ENCODE measurements around the gene KCNN2.

KCNN2 gene

DNA sequence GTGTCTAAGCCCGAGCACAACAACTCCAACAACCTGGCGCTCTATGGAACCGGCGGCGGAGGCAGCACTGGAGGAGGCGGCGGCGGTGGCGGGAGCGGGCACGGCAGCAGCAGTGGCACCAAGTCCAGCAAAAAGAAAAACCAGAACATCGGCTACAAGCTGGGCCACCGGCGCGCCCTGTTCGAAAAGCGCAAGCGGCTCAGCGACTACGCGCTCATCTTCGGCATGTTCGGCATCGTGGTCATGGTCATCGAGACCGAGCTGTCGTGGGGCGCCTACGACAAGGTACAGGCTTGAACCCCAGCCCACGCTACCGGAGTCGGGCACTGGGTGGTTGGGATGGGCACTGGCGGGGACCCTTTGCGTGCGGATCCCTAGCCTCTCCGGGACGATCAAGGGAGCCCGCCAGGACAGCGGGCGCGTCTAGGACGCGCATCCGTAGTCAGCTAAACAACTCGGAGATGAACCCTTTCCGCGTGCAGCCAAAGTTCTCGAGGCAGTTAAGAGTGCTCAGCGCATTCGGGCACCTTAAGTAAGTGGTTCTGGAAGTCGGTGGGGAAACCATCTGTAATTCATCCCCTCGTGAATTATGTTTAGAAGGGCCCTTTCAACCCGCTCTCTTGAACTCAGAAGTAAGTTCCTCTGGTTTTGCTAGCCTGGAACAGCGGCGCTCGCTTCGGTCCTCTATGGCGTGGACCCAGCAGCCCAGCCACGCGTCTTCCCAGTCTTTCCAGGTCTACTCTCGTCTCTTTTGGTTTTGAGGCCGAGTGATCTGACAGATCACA, 1.3 kb downstream of the KCNN2 start:
- peak in 1 of 2 experiments; percentile 16 for DNase-seq

- peak in 1 of 2 experiments; percentile 16 for DNase-seq
Observed at GRCh38 chr5:114363837-114364236, 2.0 kb downstream of the KCNN2 start.

GRCh38 chr5:114367029-114367428, 5.2 kb downstream of the KCNN2 start:
- no peak for DNase-seq

DNA sequence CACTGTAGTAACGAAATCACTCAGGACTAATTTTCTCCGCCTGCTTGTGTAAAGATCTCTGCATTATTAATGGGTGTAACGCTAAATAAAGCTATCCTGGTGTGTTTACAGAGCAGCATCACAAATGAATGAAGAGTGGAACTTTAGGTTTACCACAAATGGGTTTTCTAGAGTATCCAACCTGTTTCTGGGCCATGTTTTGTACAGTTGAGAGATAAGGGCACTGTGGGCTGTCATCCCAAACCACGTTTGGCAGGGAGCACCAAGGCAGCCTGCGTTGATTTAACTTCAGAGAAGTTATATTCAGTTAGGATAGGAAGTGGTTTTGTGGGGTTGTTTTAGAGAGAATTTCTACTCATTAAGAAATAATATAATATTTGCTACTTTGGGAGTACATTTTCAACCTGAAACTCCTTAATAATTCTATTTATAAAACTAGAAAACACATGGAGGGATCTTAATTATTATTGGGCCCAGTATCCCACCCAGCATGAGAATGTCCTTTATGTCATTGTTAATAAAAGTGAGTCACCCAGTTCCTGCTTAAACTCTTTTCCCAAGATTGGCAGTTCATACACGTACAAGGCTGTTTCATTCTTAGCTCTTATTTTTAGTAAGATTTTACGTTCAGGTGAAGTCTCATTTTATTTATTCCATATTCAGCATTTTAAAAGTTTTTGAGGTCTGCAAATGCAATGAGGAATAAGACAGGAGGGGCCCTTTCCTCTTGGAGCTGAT, 8.0 kb downstream of the KCNN2 start:
- no peak for DNase-seq

- DNase-seq = no peak
Observed at GRCh38 chr5:114377050-114377844, 15.4 kb downstream of the KCNN2 start.

DNA sequence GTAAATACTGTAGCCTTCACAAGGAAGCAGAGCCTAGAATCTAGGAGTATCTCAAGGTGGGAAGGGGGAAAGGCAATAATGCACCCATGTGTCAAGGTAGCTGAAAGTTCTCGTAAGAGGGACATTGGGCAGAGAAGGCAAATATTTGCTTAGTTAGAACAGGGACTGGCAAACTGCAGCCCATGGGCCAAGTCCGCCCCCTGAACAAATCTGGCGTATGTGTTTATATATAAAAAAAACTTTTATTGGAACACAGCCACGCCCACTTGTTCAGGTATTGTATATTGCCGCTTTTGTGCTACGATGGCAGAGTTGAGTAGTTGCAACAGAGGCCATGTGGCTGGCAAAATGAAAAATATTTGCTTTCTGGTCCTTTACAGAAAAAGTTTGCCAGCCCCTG, 16.1 kb downstream of the KCNN2 start:
- DNase-seq = no peak

- DNase-seq = no peak
Observed at GRCh38 chr5:114380721-114381120, 18.9 kb downstream of the KCNN2 start.

DNA sequence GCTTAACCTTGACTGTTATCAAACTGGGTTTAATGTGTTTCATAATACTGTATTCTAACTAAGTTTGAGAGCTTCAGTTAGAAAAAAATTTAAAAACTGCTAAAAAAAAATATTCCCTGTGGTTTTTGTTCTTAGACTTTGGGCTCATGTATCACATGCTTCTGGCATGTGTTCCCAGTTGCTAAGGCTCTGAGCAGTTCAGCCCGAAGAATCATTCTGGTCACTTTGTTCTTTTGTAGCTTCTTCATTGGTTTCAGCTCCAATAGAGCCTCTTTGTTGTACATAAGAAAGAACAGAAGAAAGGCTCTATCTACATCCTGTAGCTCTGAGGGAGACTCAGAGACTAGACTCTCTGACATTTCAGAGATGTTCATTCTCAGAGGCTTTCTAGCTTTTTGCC, 25.6 kb downstream of the KCNN2 start:
- DNase-seq = no peak

DNA sequence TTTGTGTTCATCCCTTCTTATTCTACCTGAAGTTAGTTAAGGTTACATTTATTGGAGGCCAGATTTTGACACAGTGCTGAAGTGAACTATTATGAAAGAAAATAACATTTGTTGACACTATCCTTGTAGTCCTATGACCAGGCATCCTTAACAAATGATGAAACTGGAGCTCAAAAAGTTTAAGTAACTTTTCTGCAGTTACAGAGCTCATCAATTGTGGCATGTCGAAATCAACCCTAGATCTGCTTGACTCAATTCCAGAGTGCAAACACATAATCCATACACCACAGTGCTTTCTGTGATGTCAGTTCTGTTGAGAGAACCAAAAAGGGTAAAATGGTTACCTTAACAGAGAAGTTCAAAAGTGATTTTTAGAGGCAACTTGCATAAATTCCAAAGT, 28.6 kb downstream of the KCNN2 start:
- no peak for DNase-seq

- no peak for DNase-seq
Observed at GRCh38 chr5:114391321-114391720, 29.5 kb downstream of the KCNN2 start.

GRCh38 chr5:114393159-114393558, 31.3 kb downstream of the KCNN2 start:
- no peak for DNase-seq

DNA sequence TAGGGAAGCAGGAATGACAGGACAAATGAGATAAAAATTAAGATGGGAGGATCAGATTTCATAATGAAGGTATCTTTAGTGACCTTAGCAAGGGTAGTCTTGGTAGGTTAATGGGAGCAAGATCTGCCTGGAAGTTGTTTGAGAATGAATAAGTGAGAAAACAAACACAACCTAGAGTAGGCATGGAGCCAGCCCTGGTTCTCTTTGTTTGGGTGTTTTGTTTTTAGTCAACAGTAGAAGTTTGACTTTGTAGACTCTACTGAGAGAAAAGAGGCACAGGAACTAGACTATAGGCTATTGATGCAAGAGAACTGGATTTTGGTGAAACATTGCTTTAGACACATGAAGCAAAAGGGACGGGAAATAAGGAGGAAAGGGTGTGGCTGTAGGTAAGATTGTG, 40.3 kb downstream of the KCNN2 start:
- no peak for DNase-seq

DNA sequence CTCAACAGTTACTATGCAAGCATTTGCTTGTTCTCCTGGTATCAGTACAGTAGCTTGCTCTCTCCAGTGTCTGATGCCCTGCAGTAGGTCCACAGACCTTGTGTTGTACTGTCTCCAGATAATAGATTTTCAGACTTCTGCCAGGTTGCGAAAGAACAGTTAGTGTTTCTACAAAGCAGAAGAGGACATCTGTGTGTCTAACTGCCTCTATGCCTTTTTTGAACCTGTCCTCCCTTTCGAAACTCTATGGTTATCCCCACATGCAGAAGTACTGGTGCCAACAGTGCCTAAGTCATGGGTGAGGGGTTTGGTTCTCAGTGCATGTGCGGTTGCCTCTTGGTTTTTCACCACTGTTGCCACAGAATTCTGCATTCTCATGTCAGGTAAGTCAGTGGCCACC, 45.9 kb downstream of the KCNN2 start:
- DNase-seq = no peak

DNA sequence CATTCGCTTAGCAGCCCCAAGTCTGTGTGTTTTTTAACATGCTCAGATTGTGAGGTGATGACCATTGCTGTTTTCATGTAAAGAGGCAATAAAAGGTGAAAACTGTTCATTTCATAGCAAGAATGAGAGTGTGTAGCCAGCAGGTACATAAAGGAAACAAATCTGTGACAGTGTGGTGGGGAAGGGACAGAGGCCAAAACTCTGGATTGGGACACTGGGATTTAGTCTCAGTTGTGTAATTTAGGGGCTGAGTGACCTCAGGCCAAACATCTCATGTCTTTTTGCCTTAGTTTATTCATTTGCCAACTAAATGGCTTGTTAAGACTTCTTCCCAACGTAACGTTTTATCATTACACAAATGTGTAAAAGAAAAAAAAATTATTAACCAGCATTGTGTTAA, 47.0 kb downstream of the KCNN2 start:
- no peak for DNase-seq

DNA sequence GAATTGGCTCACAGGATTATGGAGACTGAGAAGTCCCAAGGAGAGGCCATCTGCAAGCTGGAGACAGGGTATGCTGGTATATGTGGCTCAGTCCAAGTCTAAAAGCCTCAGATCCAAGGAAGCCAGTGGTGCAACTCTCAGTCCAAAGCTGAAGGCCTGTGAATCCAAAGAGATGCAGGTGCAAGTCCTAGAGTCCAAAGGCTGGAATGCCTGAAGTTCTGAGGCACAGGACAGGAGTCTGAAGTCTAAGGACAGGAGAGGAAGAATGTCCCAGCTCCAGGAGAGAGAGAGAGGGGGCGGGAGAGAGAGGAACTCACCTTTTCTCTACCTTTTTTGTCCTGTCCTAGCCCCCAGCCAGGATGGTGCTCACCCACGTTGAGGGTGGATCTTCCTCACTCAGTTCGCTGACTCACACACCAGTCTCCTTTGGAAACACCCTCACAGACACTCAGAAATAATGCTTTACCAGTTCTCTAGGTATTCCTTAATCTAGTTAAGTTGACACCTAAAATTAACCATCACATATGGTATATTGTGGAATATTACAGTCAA, 49.6 kb downstream of the KCNN2 start:
- no peak for DNase-seq

- DNase-seq = no peak
Observed at GRCh38 chr5:114412510-114413171, 50.8 kb downstream of the KCNN2 start.

GRCh38 chr5:114415760-114416159, 53.9 kb downstream of the KCNN2 start:
- no peak for DNase-seq

- no peak for DNase-seq
Observed at GRCh38 chr5:114416254-114416653, 54.4 kb downstream of the KCNN2 start.

DNA sequence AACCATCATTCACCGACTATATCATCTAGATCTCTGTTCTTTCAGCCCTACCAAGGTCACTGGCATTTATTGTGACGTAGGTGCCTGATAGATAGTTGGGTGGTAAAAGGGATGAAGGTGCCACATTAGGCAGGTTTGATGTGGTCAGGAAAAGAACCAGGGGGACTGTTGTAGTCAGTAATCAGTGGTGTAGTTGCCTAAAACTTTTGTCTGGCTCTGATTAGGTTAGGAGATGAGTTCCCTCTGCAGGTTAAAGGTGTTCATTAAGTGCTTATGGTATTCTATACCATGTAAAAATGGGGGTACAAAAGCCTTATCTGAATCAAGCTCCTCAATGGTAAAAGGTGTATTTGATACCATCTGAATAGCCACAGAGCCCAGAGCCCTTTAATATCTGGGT, 55.6 kb downstream of the KCNN2 start:
- DNase-seq = no peak

GRCh38 chr5:114418176-114419066, 56.6 kb downstream of the KCNN2 start:
- DNase-seq = no peak

- DNase-seq = no peak
Observed at GRCh38 chr5:114419067-114419388, 57.2 kb downstream of the KCNN2 start.

- DNase-seq = no peak
Observed at GRCh38 chr5:114419959-114420358, 58.1 kb downstream of the KCNN2 start.
